NCI-H2171 treated with DMSO at 0.1 percent for 48 hours (cell line): ENCODE results near the gene RTL1.

Experiments used
- DNase-seq: peaks from one replicate; lab custom pipeline; 2025; lab: John Stamatoyannopoulos, UW

RTL1 gene

DNA sequence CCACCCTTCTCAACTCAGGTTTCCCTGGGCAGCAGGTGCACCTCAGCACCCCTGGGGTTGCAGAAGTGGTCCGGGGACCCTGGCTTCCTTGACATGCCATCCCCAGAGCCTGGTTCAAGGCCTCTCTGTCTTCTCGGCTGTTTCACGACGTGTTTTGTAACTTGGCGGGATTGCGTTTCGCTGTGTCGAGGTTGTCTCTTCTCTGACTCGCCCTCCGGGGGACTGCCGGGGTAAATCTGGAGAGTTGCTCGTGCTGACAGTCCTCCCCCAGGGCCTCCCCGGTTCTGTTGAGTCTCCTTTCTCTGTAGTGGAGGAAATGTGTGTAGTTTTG lies 52.0 kb downstream of the RTL1 start:
- no peak for DNase-seq

DNA sequence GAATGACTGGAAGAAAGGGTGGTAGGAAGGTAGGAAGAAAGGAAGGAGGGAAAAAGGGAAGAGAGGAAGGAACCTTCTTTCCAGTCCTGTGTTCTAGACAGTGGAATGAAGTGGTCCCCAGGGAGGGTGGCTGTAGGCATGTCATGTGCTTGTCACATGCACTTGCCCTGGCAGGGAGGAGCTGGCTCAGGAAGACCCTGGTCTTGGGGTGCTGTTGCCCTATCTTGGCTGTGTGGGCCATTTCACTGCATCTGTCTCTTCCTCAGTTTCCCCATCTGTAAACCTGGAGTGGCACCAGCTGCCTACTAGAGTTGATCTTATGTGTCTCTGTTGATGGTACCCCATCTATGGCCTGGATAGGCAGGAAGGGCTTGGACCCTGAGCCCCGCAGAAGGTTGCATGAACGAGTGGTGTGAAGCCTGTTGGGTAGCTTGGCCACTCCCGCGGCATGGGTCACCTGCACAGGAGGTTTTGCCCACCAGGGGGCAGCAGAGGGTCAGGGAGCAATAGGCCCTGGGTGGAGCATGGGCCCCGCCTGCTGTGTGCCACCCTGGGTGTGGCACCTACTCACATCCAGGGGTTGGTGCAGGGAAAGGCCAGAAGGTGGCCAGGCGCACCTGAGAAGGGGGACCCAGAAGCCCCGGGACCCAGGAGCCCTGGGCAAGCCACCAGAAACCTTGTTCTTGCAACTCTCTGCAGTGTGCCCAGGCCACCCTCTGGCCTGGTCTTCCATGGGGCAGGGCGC lies 52.5 kb downstream of the RTL1 start:
- no peak for DNase-seq

DNA sequence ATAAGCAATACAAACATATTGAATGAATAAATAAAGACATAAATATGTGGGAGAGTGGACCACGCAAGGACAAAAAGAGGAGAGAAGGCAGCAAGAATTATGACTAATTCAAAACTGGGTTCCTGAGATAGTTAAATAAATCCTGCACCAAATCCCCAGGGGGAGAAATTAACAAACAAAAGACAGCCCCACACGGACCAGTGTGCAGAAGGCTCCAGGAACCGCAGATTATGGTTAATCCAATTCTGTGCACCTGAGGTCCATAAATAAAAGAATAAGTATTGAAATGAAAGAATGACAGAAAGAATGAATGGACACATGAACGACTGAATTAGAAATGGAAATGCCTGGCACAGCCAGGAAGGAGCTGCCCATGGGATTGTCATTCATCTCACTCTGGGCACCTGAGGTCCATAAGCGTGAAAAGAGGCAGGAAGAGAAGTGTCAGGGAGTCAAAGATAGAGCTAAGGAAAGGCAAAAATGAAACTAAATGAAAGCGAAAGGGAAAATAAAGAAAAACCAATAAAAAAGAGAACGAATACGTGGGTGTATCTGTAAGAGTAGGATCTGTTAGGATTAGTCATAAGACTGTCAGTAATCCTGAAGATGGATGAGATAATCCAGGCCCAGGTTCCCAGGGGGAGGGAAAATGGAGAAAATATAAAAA lies 54.3 kb downstream of the RTL1 start:
- no peak for DNase-seq

DNA sequence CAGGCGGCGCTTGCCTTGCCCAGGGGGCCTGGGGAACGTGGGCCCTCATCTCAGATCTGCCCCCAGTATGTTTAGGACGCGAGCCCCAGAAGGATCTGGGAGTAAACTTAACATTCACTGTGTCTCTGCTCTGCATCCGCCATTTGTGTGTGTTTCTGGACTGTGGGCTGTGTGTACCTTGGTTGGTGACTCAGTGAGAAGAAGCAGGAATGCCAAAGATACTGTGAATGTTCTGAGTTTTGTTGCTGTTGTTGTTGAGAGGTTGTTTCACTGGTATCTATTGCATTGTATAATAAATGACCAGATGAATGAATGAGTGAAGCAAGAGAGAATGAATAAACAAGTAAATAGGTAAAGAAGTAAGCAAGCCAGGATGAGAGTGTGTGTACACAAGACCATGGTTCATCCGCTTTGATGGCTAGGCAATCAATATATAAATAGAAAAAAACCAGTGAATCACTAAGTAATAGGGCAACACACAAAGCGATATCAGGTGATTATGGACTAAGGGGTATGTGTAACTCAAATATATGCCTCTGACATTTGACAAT lies 57.1 kb downstream of the RTL1 start:
- DNase-seq, result no peak

DNA sequence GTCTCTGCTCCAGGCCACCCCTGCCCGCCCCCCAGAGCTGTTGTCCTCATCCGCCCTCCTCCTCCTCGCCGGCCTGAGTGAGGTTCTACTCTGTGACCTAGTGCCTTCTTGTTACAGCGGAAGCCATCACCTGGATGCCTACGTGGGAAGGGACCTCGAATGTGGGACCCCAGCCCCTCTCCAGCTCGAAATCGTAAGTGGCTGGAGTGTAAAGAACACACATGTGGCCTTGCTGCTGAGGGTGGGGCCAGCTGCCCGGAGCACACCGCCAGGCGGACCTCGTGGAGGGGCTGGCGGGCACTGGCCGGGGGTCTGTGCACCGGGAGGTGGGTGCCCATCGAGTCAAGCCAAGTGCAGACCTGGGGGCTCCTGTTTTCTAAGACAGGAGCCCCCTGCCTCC lies 58.2 kb downstream of the RTL1 start:
- DNase-seq, result no peak

DNA sequence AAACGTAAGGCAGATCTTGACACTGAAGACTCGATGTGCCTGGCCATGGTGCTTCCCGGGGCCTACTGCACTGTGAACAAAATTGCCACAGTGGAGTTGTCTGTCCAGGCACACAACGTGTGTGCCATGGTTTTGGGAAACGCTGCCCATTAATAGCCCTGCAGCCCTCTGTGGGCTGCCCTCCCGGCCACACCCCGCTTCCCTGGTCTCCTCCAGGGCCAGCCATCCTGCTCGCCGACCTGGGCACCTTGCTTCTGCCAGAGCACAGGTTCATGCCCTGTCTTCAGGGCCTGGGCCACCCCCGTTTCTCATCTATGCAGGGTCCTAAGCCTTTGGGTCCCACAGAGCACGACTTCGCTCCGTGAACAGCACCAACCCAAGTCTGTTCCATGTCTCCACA lies 58.7 kb downstream of the RTL1 start:
- no peak for DNase-seq

DNA sequence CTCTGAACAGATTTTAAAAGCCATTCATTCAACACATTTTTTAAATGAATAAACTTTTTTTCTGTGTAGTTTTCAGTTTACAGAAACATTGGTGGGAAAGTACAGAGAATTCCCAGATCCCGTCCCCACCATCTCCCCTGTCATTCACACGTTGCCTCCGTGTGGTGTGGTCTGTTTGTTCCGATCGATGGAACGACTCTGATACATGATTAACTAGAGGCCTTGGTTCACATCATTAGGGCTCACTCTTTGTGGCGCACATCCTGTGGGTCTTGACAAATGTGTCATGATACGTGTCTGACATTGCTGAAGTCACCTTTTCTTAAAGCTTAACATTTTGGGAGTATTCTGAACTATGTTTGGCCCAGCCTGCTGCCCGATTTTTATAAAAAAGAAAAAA lies 59.1 kb downstream of the RTL1 start:
- DNase-seq, result no peak

DNA sequence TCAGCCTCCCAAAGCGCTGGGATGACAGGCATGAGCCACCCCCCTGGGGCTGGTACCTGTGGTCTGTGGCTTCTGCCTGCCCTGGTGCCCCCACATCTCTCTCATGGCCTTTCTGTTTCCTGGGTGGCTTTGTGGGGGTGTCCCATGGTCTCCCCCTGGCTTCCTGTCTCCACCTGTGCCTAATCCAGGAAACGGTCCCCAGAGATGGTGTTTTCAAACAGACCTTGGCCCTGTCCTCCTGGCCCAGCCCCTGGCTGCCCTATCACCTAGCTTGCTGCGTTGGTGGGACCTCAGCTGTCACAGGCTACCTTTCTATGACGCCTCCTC lies 59.5 kb downstream of the RTL1 start:
- no peak for DNase-seq

DNA sequence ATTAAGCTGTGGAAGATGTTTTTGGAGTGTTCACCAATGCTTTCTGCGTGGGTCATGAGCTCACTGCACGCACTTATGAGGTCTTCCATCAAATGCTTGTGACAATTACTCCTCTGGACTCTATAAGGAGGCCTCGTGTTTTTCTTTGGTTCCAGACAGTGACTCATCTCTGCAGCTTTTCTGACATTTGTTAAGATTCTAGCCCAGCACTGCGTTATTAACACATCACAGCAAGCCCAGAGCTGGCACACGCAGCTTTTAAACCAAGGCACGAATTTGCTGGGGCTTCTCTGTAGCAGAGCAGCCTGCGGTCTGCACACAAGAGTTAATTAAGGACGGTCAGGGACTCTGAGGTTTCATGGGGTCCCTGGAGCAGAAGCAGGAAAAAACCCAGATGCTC lies 60.7 kb downstream of the RTL1 start:
- DNase-seq, result peak; percentile 32

DNA sequence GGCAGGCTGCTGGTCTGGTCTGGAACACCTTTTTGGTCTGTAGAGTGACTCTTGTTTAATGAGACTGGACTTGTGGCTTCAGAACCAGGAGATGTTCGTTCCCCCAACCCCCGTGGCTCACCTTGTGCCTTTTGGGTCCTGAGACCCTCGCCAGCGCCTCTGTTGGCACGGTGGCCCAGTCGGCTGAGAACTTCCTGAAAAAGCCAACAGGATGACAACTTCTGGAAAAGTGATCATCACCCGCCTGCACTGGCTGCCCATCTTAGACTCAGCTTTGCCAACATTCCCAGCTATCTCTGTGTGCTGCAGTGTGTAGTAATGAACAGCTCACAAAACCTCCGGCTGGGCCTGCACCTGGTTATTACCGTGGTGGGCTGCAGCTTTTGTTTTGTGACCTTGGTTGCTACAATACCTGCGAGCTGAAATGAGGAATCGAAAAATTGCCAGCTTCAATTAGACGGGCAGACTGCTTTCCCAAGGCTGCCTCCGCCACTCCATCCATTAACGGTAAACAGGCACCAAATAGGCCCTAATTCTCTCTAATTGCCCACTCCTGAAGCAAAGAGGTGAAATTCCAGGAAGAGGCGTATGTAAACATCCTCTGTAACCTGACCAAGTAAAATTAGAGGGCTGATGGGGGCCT lies 61.6 kb downstream of the RTL1 start:
- peak; percentile 21 for DNase-seq

DNA sequence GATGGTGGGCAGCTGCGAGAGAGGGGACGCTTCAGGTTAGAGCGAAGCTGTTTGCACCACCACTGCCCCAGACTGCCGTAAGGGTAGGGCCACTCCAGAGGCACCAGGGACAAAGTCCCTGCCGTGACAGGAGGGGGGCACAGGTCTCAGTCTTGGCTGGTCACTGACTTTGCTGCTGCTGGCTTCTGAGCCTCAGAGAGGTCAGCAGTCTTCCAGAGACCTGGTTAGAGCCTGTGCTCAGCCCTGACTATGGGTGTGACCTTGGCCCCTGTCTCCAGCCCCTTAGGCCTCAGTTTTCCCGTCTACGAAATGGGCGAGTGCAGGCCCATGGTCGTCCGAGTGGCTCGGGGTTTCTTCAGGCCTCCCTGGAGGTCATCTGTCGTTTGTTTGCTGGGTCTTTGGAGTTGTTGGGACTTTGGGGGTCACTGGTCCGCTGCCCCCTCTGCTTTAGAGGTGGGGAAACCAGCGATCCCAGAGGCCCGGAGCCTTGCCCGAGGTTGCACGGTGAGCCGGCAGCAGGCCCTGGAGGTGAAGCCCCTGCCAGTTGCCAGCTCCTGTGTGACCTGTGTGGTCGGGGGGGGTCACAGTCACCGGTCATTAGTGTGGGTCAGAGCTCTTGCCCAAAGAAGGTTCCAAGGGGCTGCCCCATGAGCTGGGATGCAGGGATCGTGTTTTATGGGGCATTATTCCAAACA lies 62.3 kb downstream of the RTL1 start:
- no peak for DNase-seq

DNA sequence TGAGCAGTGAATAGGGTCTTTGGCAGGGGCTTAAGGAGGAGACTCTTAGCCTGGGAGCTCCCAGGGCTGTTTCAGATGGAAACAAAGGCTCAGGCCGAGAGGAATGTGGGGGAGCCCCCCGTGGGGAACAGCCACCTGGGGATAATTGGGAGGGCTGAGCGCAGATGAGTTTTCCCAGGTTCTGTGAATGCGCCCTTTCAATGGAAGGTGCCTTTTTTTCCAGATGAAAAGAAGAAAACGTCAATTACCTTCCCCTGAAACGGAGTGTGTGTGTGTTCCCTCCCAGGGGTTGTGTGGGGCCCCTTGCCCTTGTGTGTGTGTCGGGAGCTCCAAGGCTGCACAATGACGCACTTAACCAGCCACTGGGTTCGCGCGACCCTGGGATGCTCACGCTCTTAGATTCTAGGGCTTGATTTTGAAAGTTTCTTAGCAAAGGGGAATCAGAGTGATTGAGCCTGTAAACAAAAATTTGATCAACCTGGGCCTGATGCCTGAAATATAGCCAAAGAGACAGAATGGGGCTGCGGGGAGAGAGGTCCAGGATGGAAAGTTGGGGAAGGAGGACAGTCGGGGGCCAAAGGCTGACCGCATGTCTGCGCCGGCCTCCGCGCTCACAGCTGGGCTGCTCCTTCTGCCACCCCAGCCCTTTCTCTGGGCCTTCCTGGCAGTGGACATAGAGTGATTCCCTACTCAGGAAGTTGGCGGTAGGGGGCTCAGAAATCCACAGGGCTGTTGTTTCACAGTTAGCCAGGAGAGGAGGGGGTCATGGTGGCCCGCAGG lies 63.0 kb downstream of the RTL1 start:
- DNase-seq, result no peak

DNA sequence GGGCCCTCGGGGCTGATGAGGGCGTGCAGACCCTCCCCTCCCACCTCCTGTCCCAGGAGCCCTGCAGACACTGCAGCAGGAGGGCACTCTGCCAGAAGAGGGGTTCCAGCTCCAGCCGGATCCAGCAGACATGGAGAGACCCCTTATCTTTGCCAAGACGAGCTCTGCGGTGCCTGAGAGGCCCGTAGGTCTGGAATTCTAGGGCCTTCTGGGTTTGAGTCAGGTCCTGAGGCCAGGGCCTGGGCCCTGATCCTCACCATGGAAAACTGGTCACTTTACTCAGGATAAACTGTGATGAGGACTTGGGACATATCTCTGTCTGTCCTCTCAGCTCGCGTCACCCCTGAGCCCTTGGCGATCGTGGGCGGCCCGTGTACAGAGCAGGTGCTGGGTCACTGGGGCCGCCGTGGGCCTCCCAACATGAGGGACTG lies 63.8 kb downstream of the RTL1 start:
- no peak for DNase-seq

DNA sequence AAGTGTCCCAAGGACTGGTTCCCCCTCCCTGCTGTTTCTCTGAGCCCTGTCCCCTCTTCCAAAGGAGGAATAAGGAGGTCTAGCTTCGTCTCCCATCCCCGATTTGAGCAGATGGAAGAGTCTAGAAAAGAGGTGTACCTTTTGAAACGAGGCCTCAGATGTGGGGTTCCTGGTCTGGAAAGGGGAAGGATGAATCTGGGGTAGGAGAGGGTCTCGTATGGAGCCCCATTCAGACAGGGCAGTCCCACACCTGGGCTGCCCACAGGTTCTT lies 64.3 kb downstream of the RTL1 start:
- no peak for DNase-seq

DNA sequence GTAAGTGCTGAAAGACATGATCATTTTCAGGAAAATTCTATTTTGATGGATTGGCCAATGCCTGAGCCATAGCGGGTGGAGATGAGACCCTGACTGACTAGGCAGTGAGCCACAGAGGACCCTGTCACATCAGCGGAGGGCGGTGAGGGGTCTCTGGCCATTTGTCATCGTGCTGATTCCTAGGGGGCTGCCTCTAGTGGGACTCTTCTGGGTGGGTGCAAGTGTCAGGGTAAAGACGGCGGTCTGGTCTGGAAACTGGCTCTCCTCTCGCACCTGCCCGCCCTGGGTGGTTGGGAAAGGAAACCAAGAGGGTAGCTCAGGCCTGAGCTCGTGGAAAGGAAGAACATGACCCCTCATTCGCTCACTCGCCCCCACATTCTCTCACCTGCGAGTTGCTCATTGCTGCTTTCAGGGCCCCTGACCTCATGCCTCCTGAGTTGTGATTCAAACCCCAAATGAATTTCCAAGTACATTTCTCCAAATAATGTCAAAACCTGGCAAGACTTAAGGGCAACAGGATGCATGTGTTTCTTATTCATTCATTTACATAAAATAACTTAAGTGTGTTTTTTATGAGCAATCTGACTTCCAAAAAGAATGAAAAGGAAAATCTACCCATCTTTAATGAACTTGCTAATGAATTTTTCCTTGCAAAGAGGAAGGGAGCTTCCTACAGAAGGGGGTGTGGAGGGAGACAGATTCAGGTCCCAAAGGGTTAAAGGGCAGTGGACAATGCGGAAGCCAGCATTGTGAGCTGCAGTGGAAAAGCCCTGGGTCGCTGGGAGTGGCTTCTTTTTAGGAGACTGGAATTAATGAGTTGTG lies 64.8 kb downstream of the RTL1 start:
- no peak for DNase-seq

DNA sequence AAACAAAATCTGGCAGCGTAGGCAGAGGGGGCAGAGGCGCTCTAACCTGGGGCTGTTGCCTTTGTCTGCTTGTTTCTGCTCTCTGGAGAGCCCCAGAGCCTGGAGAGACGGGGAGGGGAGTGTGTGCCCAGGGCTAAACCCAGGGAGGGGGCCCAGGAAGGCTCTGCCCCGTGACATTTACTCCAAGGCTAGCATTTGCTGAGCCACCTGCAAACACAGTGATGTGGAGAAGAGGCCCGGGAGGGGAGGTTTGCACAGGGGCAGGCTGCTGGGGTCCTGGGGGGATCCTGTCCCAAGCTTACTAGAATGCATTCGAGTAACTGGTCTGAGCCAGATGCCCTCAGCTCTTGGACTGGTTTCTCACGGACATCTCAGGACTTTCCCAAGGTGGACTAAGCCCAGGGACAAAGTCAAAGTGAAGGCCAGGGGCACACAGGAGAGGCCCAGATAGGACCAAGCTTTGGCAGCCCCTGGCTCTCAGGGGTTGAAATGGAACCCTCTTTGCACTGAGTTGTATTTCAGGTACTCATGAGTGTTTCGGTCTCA lies 65.6 kb downstream of the RTL1 start:
- no peak for DNase-seq

DNA sequence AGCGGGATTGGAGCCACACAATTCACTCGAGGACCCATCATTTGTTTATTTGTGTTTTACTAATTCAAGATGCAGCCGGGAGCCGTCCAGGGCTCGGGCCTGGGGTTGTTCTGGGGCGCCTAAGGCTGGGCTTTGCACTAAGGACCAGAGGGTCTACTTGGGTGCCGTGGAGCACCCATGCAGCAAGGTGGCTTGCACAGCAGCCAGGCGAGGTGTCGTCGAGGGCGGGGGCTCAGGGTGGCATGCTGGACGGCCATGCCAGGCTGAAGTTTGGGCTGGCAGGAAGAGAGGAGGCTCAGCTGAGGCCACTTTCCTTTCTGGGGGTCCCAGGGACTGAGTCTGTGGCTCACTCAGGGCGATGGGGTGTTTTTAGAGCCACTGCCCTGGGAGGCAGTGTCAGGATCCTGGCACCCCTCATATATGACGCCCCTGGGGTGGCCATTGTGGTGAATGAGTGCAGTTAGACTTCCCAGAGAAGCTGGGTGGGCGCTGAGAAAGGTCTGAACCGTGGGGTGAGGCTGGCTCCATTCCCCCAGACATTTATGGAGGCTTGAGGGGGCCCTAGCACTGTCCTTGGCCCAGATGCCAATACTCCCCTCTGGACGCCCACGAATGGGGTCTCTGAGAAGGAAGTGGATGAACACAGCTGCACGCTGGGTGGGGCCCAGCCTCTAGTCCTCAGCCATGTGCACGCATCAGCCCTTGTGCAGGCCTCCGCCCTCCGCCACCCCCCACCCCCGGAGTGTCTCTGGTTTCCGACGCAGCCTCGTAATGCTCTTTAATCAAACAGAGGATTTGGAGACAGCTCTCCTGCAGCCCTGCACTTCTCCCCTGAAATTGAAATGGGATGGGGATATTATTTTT lies 66.3 kb downstream of the RTL1 start:
- no peak for DNase-seq

DNA sequence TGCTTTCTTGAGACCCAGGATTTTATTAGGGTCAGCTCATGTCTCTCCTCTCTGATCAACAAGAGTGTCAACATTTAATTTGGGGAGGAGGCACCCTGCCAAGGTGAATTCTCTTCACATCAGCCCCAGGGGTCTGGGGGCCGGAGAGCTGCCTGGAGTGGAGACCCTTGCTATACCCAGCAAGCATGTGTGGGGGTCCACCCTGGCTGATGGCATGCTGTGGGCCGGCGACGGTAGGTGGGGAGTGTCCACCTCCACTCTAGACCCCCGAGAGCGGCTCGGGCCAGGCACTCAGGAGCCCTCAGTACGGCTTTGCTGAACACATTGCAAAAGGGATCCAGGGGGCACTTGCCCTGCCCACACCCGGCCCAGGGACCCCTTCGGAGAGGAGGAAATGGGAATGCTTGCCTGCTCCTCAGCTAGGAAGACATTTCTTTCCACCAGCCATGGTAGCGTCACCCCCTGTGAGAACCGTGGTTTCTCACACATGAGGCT lies 67.2 kb downstream of the RTL1 start:
- no peak for DNase-seq

DNA sequence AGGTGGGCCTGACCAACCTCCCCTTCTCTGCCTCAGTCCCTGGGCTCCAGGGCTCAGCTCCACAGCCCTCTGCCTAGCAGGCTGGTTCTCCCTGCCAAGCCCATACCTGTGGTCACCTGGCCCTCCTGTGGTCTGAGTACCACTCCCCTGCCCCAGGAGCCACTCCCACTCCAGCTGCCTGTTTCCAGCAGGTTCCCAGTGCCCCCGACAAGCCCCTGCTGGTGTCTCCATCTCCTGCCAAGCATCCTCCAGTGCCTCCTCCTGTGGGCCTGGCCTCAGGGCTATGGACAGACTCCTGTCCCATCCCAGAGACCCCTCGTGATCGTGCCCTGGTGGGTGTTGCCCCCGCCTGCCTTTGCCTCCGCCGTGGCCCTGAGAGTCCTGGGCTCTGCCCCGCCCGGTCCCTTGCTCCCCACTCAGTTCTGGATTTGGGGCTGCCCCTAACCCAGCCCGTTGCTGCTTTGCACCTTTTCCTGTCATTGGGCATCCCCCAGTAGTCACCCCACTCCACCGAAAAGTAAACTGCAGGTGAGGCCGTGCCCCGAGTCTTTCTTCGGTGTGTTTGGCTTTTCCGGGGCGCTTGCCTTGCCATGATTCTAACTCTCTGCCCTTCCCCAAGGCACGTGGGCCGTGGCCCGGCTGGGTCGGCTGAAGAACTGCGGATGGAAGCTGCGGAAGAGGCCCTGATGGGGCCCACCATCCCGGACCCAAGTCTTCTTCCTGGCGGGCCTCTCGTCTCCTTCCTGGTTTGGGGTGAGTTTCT lies 67.8 kb downstream of the RTL1 start:
- no peak for DNase-seq
